Esophagus mucosa (tissue), 1 donor: ENCODE results near the gene ADCY2. TPM values are rescaled to one million over a fixed set of nuclear protein-coding genes. Genes with fewer than 3 reads are reported as not detected.
"Not testable (repeated sequence)": the region's sequence is repeated elsewhere in the genome, so short reads cannot be mapped to it uniquely, and the experiment has no call there.

Experiments
- ATAC-seq: fragments of 200-7000 bp; cut with Tn5 transposase; one replicate; pipeline ENCODE4 v1.9.1; 2020
- total RNA-seq: library from RNA; stranded (reverse); gene quantifications from one replicate; pipeline ENCODE4 v1.2.4, GENCODE V29; 2023
- donor health status: DM: yes; HTN: yes; CAD: no.

ADCY2 gene
- total RNA-seq, 1 donor from 2014 or later, result 0.12 TPM

GRCh38 chr5:7396713-7397454 is 946 bp downstream of the ADCY2 start:
- ATAC-seq, result no peak

DNA sequence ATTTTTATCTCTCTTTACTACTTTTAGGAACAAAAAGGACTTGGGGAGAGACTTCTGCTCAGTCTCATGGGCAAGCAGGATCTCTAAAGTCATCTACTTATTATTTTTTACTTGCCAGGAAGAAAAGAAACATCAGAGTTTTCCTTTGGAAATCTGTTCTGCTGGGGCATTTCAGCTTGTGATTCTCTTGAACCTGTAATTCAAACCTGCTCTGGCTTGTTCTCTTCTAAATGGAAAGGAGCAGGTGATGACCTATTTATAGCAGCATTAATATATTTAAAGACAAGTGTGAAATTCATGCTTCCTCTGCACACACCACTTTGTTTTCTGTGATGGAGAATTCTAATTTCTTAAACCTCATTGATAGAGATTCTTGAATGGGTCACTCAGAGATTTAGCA is 2.0 kb downstream of the ADCY2 start:
- ATAC-seq, result no peak

DNA sequence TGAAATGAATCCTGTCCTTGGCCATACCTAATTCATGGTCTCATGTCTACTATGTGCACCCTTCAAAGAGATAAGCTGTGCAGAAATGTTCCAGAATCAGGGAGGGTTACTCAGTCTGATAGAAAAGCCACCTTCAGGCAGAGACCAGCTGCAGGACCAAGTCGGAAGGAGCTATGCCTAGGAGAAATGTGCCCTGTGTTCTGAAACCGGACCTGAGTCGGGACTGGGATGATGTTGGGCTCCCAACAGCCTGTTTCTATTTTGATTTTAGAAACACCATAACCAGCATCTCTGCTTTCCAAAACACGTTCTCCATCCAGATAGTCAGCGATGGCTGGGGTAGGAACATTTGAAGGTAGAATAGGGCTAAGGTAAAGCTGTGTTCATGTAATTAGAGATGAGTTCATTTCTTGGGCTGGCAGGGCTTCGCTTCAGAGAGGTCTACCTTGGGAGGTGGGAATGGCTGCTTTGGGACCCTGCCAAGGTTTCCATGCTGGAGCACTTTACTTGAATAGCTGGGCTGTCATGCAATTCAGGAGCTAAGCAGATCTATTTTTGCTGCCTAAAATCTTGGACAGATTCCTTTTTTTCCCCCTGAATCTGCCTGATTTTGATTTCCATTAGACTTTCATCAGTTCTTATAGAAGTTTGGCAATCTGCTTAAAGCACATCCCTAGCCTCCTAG is 2.8 kb downstream of the ADCY2 start:
- ATAC-seq, result no peak

DNA sequence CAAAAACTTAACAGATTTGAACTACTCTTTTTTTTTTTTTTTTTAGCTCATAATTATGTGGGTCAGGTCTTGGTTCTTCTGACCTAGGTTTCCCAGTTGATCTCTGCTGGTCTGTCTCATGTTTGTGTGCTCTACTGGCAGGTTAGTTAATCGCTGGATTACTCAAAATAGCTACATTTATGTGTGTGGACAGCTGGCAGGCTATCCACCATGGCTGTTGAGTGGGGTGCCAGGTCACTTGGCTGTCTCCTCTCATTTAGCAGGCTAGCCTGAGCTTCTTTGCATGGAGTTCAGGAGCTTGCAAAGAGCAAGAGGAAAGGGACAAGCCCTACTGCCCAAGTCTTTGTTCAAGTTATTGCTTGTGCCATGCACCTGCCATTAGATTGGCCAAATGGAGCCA is 9.3 kb downstream of the ADCY2 start:
- ATAC-seq, result no peak

DNA sequence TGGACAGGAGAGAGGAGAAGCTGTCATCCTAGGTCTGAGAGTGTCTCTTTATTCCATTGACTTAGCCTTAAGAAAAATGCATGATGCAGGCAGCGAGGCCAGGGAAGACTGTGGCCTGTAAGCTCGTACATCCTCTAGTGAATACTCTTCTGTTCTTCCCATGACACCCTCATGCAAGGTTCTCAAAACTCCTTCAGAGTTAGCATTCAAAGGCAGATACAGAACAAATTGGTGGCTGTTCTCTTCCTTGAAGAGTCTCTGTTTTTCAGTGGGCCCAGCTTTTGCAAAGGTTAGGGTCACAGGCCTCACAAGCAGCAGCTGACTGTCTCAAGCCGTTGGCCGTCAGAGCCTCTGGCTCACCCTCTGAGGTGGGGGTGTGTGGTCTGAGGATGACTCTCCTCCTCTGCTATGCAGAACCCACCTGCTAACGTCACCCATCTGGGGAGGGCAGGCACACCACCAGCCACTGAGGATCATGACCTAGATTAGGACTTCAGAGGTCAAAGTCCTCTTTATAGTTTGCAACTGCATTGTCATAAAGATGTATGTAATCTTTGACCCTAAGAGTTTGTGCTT is 15.1 kb downstream of the ADCY2 start:
- ATAC-seq, result no peak

DNA sequence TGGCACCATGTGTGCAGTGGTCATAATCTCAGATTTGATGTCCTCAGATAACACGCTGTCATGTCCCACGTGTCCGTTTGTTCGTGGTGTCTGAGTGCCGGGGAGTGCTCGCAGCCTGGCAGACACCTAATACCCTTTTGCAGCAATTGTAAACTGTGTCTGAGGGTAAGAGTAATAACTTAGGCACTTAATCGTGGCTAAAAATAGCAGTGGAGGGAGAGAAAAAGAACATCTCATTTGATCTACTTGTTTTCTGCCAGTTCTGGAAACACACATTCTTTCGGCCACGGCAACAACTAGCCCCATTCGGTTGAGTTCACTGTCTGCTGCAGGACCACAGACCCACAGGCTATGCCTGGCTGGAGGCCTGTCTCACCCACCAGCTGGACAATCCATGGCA is 16.5 kb downstream of the ADCY2 start:
- ATAC-seq, result no peak

- ATAC-seq, result no peak
Observed at GRCh38 chr5:7415123-7415522, 19.2 kb downstream of the ADCY2 start.

DNA sequence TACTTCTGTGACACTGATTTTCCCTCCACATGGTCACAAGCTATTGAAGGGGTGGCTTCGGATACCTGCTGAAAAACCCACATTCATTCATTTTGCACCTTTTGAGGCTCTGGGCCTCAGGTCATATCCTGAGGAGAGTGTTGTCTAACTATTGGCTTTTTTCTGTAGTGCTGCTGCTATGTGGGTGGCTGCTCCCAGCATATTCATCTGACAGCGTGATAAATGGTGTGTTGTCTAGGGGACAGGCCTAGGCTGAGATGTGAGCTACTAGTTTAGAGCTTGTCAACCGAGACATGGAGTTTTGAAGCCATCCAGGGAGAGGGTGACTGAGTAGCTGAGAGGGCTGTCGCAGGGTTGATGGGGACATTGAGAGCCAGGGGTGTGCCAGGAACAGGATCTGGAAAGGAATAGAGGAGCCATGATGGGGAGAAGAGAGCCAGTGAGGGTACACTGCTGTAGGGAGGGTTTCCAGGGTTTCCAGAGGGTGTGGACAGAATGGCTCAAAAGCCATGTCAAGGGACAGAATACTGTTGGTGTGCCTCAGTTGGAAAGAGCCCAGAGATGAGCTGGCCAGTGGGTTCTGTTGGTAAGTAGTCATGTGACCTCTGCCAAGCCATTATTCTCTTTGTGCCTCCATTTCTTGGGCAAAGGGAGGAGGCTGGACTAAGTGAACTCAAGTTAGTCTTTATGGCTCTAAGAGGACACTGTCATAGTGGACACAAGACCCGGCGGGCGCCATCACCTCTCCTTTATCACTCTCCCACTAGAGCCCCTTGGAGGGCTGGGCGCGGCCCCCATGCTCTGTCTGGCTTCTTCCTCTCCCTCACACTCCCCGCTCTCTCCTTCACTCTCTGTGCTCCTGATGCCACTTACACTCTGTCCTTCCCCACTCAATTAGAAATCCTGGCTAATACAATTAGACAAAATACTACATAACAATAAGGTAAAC is 19.9 kb downstream of the ADCY2 start:
- ATAC-seq, result no peak

- ATAC-seq, result no peak
Observed at GRCh38 chr5:7418276-7418675, 22.3 kb downstream of the ADCY2 start.

DNA sequence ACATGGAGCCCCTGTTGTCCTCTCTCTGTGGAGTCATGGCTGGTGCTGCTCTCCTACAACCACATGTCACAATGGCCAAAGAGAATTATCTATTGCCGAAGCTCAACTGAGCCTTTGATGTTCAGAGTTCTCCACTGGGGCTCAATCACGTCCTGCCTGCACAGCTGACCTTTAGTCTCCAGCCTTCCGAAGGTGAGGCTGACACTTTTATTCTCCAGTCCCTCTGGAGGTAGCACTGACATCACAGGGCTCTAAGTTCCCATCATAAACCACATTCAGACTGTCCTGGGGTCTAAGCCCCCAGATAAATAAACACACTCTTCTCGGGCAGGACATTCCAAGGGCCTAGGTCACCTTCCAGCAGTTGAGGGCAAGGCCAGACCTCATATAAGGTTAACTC is 23.4 kb downstream of the ADCY2 start:
- no peak for ATAC-seq

DNA sequence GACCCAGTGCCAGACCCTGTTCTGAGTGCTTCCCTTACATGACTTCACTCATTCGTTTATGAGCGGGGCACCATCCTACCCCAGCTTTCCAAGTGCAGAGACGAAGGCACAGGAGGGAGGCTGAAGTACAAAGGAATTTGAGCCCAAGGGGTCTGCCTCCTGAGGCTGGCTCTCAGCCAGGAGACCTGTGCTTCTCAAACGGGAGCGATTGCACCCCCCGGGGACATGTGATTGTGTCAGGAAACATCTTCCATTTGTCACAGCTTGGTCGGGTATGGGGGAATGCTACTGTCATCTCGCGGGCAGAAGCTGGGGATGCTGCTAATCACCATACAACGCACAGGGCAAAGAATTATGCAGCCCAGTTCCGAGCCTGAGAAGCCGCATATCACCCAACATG is 23.9 kb downstream of the ADCY2 start:
- ATAC-seq, result no peak

GRCh38 chr5:7420510-7421280 is 24.8 kb downstream of the ADCY2 start:
- no peak for ATAC-seq

DNA sequence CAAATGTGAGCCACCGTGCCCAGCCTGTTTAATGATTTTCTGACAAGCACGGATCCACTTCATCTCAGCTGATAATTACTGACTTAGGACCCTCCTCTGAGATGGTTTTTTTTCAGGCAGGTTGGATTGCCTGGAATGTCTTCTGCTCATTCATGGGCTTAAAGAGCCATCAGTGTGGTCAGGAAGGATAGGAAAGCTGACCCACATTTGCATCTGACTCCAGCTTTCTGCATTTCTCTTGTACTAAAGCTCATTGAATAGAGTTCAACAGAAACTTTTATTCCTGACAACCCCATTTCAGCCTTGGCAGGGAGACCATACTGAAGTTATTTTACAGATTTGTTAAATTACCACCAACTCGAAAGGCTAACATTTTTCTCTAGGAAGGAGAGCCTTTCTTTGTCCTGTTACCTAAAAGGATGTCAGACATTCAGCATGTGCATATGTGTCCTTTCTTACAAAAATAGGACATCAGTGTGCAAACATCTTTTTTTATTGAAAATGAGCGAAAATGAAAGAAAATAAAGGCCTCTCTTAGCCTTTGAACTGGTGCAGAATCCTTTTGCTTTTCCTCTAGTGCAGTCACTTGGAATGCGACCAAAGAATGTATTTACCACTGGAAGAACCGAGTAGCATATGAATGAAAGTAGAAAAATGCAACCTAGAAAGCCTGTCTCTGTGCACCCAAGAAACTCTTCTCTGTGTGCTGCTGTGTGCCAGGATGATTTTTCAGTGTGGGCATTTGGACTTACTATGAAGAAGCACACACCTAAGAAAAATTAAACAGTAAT is 26.6 kb downstream of the ADCY2 start:
- ATAC-seq, result no peak

DNA sequence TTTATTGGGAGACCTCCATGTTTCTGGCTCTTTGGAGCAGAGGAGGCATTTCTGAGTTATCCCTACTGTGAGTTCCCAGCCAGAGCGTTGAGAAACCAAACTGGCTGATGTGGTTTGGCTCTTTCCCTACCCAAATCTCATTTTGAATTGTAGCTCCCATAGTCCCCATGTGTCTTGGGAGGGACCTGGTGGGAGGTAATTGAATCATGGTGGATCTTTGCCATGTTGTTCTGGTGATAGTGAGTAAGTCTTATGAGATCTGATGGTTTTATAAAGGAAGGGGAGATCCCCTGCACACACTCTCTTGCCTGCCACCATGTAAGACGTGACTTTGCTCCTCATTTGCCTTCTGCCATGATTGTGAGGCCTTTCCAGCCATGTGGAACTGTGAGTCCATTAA is 27.3 kb downstream of the ADCY2 start:
- not testable (repeated sequence) for ATAC-seq

GRCh38 chr5:7425830-7426229 is 29.9 kb downstream of the ADCY2 start:
- ATAC-seq, result no peak

- no peak for ATAC-seq
Observed at GRCh38 chr5:7426284-7426683, 30.3 kb downstream of the ADCY2 start.

GRCh38 chr5:7434914-7435313 is 39.0 kb downstream of the ADCY2 start:
- no peak for ATAC-seq

GRCh38 chr5:7435503-7435902 is 39.6 kb downstream of the ADCY2 start:
- no peak for ATAC-seq

- peak; percentile 55 for ATAC-seq
Observed at GRCh38 chr5:7436521-7436920, 40.6 kb downstream of the ADCY2 start.

- no peak for ATAC-seq
Observed at GRCh38 chr5:7437836-7438235, 41.9 kb downstream of the ADCY2 start.

DNA sequence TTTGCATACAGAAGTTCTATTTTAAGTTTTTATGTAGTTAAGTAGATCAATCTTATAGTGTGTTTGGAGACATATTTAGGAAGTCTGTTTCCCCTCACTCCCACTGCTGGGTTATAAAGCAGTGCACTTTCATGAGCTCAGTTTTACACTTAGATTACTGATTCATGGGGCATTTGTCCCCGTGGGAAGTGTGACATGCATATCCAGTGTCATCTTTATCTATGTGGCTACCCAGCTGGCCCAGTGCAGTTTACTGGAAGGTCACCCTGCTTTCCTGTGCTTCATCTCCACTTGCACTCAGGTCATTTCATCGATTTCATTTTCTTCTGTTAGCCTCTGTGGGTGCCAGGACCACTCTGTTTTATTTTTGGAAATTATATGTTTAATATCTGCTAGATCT is 49.1 kb downstream of the ADCY2 start:
- no peak for ATAC-seq
